GM12878 (cell line): ENCODE results near the gene TRAF3IP3. TPM values are rescaled to one million over a fixed set of nuclear protein-coding genes. Genes with fewer than 3 reads are reported as not detected.

Experiments used
- ATAC-seq: fragments of 200-7000 bp; cut with Tn5 transposase; 3 replicates; pipeline ENCODE4 v1.9.1; 2020; ENCODE audit warnings: mild to moderate bottlenecking, moderate library complexity
- BruUV-seq: library from RNA; stranded (reverse); fragments of 400-500 nt; replicated peaks from 2 replicates; lab custom pipeline; 2021; lab: Mats Ljungman, UMichigan
- CTCF ChIA-PET: fragments of 300-600 bp; sonication (Branson Sonifier 250); formaldehyde crosslinking; extraction: SDS; loops from one replicate; lab custom pipeline; 2021; ENCODE audit warnings: inconsistent platforms; lab: Yijun Ruan, JAX
- POLR2A ChIA-PET: fragments of 350-600 bp; formaldehyde crosslinking; extraction: SDS; loops from one replicate; lab custom pipeline; 2021; ENCODE audit warnings: inconsistent platforms; lab: Charles Lee
- RAD21 ChIA-PET: fragments of 300-600 bp; sonication (Branson Sonifier 250); formaldehyde crosslinking; loops from one replicate; lab custom pipeline; 2023; ENCODE audit warnings: antibody characterized with exemption; ENCODE audit not compliant: unreplicated experiment; lab: Charles Lee
- SMC1A ChIA-PET: fragments of 300-600 bp; sonication (Branson Sonifier 250); formaldehyde crosslinking; loops from one replicate; lab custom pipeline; 2023; ENCODE audit not compliant: unreplicated experiment, uncharacterized antibody; lab: Charles Lee
- DNase-seq: peaks from one replicate; pipeline ENCODE4 v3.0.0-alpha.2; 2011; ENCODE audit warnings: low read depth, low spot score
- FAIRE-seq: peaks from 3 replicates; lab custom pipeline; 2011; peaks lifted over from hg19 to GRCh38; lab: Jason Lieb, UNC
- H2AFZ ChIP-seq: 2 replicates; pipeline ENCODE4 v1.6.0; 2011; ENCODE audit warnings: low read depth, low read length, control low read depth; ENCODE audit not compliant: control insufficient read depth
- H3K27ac ChIP-seq: 2 replicates; pipeline ENCODE4 v1.5.1; 2011; ENCODE audit warnings: control low read depth; ENCODE audit not compliant: control insufficient read depth, insufficient read depth
- H3K27me3 ChIP-seq, 2 experiments: replicated peaks in 1 of 2; 2 replicates each; pipeline versions ENCODE4 v1.6.0 to v1.6.1; 2011; ENCODE audit warnings: low read length in 1 of 2; ENCODE audit not compliant: control insufficient read depth in 2 of 2, insufficient read depth in 2 of 2
- H3K36me3 ChIP-seq, 2 experiments: 2 replicates each; pipeline ENCODE4 v1.5.1; 2011; ENCODE audit warnings: low read length in 1 of 2; ENCODE audit not compliant: control insufficient read depth in 2 of 2, insufficient read depth in 2 of 2
- H3K4me1 ChIP-seq: 2 replicates; pipeline ENCODE4 v1.6.1; 2011; ENCODE audit warnings: mild to moderate bottlenecking, low read length, moderate library complexity, mixed read lengths; ENCODE audit not compliant: control insufficient read depth, insufficient read depth
- H3K4me2 ChIP-seq: 2 replicates; pipeline ENCODE4 v1.6.0; 2011; ENCODE audit warnings: control low read depth; ENCODE audit not compliant: control insufficient read depth, insufficient read depth
- H3K4me3 ChIP-seq: fragments of 200-600 bp; sonication (generic); 2 replicates; pipeline ENCODE4 v1.5.1; 2016
- H3K79me2 ChIP-seq: 2 replicates; pipeline ENCODE4 v1.6.0; 2011; ENCODE audit warnings: low read length; ENCODE audit not compliant: control insufficient read depth, insufficient read depth
- H3K9ac ChIP-seq: 2 replicates; pipeline ENCODE4 v1.8.0; 2011; ENCODE audit warnings: low read length, control low read depth, mixed read lengths; ENCODE audit not compliant: control insufficient read depth, insufficient read depth
- H3K9me3 ChIP-seq: replicated peaks from 3 replicates; pipeline ENCODE4 v1.5.1; 2011; ENCODE audit warnings: mild to moderate bottlenecking, low read length; ENCODE audit not compliant: control insufficient read depth, insufficient read depth
- H4K20me1 ChIP-seq: 2 replicates; pipeline ENCODE4 v1.6.0; 2011; ENCODE audit not compliant: control insufficient read depth, insufficient read depth
- HSF1 ChIP-seq: fragments of 150-350 bp; IDR thresholded peaks from 2 replicates; pipeline ENCODE4 v1.6.1; 2014; ENCODE audit warnings: mild to moderate bottlenecking, low read depth, low read length
- NR2C2 ChIP-seq: IDR thresholded peaks from 2 replicates; pipeline ENCODE4 v1.6.1; 2011; ENCODE audit warnings: borderline replicate concordance, low read depth; ENCODE audit not compliant: control insufficient read depth, insufficient read length
- SMARCA5 ChIP-seq: fragments of 450-650 bp; IDR thresholded peaks from 2 replicates; pipeline ENCODE4 v1.6.1; 2017; ENCODE audit warnings: mild to moderate bottlenecking
- TARDBP ChIP-seq: IDR thresholded peaks from 2 replicates; pipeline ENCODE4 v1.6.1; 2016; ENCODE audit warnings: borderline replicate concordance
- WGBS: methylation state at CpG from one replicate; pipeline ENCODE4 v1.1.6; 2016; ENCODE audit warnings: low lambda C conversion rate; ENCODE audit not compliant: insufficient replicate concordance, insufficient coverage; ENCODE audit errors: missing lambda C conversion rate; 5-methylcytosine and 5-hydroxymethylcytosine counted together
- in situ Hi-C: fragments of 300-500 bp; cut with MboI; formaldehyde crosslinking; loops from 9 replicates; pipeline ENCODE4 v1.14.3; 2018; ENCODE audit warnings: mixed read lengths
- intact Hi-C: fragments of 100-400 bp; cut with micrococcal nuclease; formaldehyde crosslinking; loops from one replicate; pipeline ENCODE4 v1.14.2; 2022; ENCODE audit not compliant: unreplicated experiment
- polyA plus RNA-seq, 11 experiments: library from polyadenylated mRNA; depleted of rRNA in 4 of 11; unstranded in 6 of 11; stranded (reverse) in 5 of 11; fragments of >200 nt; fragmentation: Nextera tagmentation in 4 of 11; fragmentation: Illumina TruSeq in 1 of 11; extraction: Ambion mirVana in 4 of 11; extraction: Trizol in 1 of 11; gene quantifications; 1 replicate in 1 of 11; 2 replicates in 10 of 11; pipeline versions ENCODE4 v1.2.1 to v1.2.3, GENCODE V29; 2011 to 2016; ENCODE audit warnings: inconsistent platforms in 2 of 11, missing spikeins in 2 of 11, low read depth in 1 of 11
- total RNA-seq, 4 experiments: library from RNA; depleted of rRNA in 3 of 4; stranded (reverse); fragments of >200 nt in 3 of 4; fragmentation: Illumina TruSeq in 1 of 4; extraction: Trizol in 1 of 4; gene quantifications; 2 replicates each; pipeline versions ENCODE4 v1.2.1 to v1.2.3, GENCODE V29; 2013 to 2021

Gene TRAF3IP3
- total and polyA plus RNA-seq, 10 of the 15 experiments (the other 5 are each of a cell fraction or from before 2014, with no cell fraction given): 61.6 to 121 (median 96.5) TPM

- Histone ChIP-seq H3K9ac (no peak overlapping the region), H2AFZ (no peak overlapping the region), H3K27ac (no peak overlapping the region), H3K79me2 (no peaks in the 10 kb centered on the region), H4K20me1 (no peaks in the 10 kb centered on the region), H3K27me3 (no peaks in the 10 kb centered on the region), H3K36me3 (no peaks in the 10 kb centered on the region), H3K4me2 (no peak overlapping the region), H3K9me3 (no peaks in the 10 kb centered on the region; the same call in 2 of the 3 replicates), H3K4me1 (no peaks in the 10 kb centered on the region; the same call in 1 of the 2 replicates), H3K4me3 (no peak overlapping the region)
- no TSS peak for BruUV-seq
- TF ChIP-seq TARDBP (no peak), HSF1 (no peak), NR2C2 (no peak), SMARCA5 (no peak)
- ChIA-PET CTCF (no interaction called here), POLR2A (no interaction called here), SMC1A (no interaction called here), RAD21 (no interaction called here)
- DNase-seq: no peak
- intact Hi-C loops: no loop called here
- in situ Hi-C loops: no loop called here
- WGBS: 59% methylated on average over 1 of the region's 1 CpG
- no peak for FAIRE-seq
- ATAC-seq: no peak
Measured at GRCh38 chr1:209732725-209733124, 23.1 kb upstream of the TRAF3IP3 start.
